GM21390 (cell line): Measurements from ENCODE around the gene CTNNA1.
A peak's percentile ranks its signal among the peaks of the same experiment; 100 is the strongest.

Source experiments
- ATAC-seq: cut with Tn5 transposase; IDR thresholded peaks from one replicate; pipeline ENCODE4 v1.9.1; 2021; ENCODE audit not compliant: unreplicated experiment

CTNNA1 gene

GRCh38 chr5:138946241-138946623, 193.0 kb downstream of the CTNNA1 start:
- no peak for ATAC-seq

DNA sequence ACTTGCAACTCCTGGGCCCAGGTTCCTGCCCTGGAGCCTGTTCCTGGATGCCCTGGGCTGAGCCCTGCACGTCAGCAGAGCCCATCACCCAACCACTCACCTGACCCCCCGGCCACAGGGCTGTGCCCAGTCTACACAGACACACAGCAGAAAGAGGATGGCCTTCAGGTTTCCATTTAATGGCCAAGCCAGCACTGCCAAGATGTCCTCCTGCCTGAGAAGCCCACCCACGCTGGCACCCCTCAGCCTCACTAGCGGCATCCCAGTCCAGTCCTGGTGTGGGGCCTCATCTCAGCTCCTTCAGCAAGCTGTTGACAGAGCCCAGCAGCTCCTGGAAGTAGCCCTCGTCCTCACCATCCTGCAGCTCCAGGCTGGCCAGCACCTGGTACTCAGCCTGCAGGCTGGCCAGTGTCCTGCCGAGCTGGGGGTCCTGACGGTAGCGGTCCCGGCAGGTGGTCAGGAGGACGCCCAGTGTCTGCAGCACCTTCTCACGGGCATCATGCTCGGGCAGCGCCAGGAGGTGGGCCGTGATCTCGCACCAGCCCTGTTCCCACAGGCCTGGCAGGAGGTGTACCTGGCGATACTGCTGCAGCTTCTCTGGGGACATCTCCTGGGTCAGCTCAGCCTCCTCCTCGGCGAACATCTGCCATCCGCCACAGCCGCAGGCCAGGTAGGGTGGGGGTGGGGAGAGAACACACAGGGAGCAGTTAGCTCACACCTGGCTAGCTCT, 193.8 kb downstream of the CTNNA1 start:
- ATAC-seq, result no peak

DNA sequence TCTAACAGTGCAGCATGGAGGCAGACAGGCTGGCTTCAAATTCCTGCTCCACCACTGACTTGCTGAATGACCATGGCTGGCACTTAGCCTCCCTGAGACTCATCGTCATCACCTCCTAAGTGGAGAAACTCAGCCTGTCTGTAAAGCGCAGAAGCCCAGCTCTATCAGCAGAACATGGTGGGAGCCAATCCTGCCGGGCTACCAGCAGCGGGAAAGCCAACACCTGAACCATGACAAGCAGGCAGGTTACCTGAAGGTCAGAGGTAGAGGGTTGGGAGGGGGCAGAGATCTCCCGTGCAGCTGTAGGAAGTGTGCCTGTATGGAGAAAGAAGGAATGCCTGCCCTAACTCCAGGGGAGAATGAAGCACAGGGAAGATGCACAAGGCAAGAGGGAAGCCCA, 194.6 kb downstream of the CTNNA1 start:
- no peak for ATAC-seq

DNA sequence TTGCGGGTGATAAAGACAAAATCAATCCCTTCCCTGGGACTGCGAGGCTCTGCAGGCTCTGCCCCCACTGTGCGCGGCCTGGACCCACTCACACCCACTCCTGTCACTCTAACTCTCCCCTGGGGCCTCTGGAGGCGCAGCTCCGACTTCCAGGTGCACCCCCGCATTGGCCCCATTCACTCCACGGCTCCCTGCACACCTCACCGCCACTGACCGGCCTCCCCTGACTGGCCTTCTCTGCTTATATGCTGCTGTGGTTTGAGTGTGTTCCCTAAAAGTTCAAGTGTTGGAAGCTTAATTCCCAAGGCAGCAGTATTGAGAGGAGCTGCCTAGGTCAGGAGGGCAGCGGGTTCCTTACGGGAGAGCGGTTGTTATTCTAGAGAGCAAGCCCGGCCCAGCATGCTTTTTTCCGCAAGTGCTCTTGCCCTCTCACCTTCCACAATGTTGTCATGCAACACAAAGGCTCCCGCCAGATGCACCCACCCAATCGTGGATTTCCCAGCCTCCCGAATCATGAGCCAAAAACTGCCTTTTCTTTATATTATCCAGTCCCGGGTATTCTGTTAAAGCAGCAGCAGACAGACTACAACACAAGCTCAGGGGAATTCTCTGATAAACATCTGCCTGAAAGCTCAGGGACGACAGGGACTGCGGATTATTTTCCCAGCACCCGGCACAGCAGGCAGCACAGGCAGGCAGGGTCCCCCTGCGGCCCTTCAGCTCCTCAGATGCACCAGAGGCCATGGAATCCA, 195.4 kb downstream of the CTNNA1 start:
- ATAC-seq, result no peak

GRCh38 chr5:138949223-138949574, 196.0 kb downstream of the CTNNA1 start:
- ATAC-seq, result no peak

GRCh38 chr5:138949988-138950387, 196.8 kb downstream of the CTNNA1 start:
- no peak for ATAC-seq

DNA sequence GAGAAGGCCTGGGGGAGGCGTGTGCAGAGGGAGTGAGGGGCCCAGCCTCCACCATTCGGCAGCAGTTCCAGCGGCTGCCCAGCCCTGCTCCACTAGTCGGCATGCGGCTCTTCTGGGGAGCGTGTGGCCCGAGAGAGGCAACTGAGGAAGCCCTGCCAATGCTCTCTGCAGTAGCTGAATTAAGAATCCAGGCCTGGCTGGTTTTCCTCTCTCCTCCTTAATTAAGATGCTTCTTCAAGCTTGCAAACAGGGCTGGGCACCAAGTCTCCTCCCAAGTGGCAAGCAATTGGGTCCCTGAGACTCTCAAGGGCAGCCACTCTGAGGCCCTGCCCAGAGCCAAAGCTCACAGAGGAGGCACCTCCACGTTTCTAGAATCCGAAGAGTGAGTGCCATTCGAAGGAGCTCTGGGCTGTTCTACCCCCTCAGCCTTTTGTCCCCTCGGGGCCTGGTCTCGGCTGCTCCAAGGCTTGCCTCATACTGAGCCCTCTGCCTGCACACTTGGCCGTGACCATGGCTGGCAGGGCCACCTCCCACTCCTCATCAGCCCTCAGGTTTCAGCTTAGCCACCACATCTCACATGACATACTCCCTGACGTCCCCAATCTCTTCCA, 197.3 kb downstream of the CTNNA1 start:
- ATAC-seq, result no peak

- ATAC-seq, result no peak
These were observed 198.1 kb downstream of the CTNNA1 start for GRCh38 chr5:138951091-138951985.

- ATAC-seq, result no peak
These were observed 198.9 kb downstream of the CTNNA1 start for GRCh38 chr5:138951986-138952735.

- ATAC-seq, result peak; percentile 13
These were observed 199.7 kb downstream of the CTNNA1 start for GRCh38 chr5:138952962-138953361.

GRCh38 chr5:138953387-138954256, 200.4 kb downstream of the CTNNA1 start:
- ATAC-seq, result peak; percentile 91

DNA sequence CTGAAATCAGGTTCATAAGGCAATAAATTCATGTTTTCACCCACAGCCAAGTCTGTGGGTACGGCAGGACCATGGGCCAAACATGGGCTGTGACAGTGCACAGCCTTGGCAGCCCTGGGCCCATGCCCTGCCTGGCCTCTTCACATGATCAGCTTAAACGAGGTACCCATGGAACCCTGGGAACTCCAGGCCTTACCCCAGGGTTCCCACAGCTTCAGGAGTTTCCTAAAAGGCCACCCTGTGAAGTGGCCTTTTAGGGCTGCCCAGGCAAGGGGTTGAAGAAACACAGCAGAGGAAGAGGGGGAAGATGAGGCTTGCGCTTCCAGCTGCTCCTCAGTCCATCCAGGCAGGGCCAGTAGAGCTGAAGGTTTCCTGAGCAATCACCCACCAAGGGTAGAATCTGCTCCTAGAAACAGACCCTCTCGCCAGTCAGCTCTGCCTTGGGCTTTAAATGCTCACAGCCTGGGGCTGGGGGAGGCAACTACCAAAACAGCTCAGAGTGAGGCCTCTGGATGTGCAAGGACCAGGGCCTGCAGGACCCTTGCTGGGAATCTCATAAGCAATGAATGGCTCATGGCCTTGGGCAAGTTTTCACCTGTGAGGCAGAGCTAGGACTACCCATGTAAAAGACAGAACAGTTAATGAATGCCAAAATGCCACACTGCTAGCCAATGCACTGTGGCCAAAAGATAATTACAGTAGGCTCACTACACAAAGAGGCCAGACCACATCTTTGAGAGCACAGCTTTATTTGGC, 201.2 kb downstream of the CTNNA1 start:
- ATAC-seq, result no peak

DNA sequence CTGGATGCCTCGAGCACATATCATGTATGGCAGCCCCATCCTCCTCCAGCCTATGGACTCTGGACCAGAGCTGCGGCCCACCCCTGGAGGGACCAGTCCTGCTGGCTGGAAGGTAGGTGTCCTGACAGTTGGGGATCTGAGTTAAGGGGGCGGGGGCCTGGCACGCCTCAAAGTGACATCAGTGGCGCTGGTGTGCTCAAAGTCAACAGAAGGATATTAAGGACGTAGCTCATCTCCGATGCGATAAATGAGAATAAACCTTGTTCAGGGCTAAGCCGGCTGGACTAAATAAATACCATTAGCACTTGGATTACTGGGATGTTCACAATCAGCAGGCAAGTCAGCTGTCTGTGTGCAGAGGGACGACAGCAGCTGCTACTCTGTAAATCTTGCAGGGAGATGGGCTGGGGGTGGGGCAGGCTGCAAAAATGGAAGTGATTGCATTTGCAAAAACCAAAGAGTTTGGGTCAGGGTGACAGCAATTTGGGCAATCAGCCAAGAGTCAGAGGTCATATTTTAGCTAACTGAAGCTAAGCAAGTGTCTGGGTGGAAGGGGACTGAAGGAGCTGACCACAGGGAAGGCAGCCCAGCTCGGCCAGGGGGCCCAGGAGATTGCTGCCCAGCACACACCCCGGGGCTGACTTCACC, 201.9 kb downstream of the CTNNA1 start:
- no peak for ATAC-seq

GRCh38 chr5:138955671-138956295, 202.6 kb downstream of the CTNNA1 start:
- ATAC-seq, result no peak

GRCh38 chr5:138956801-138957200, 203.6 kb downstream of the CTNNA1 start:
- no peak for ATAC-seq

DNA sequence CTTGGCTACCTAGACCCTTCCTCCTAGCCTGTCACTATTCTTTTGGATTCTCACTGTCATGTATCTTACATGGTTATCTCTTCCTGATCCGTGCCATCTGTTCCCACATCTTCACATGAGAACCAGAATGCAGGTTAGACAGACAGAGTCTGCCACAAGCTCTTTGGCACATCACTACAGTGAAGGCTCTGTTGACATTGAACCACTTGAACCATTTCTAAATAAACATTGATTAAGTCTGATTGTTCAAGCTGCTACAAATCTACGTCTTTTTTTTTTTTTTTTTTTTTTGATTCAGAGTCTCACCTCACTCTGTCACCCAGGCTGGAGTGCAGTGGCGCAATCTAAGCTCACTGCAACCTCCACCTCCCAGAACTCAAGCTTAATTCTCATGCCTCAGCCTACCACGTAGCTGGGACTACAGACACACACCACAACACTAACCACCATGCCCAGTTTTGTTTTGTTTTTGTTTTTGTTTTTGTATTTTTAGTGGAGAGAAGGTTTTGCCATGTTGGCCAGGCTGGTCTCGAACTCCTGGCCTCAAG, 207.0 kb downstream of the CTNNA1 start:
- no peak for ATAC-seq

- ATAC-seq, result no peak
These were observed 208.0 kb downstream of the CTNNA1 start for GRCh38 chr5:138961221-138961620.

DNA sequence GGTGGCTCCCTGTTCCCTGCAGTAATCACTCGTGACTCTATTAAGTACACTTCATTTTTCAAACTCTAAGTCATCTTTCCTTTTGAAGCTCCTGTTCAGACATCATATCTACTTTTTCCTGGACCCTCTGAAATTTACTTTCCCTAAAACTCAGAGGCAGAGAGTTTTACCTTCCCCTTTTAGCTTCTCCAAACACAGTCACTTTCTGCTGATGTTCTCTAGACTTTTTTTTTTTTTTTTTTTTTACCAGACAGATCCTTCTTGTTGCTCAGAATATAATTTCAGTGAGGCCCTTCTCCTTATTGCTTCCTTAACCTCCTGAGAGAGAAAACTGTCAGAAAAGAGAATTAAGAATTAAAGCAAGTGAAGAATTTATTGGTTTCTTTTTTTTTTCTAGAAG, 208.5 kb downstream of the CTNNA1 start:
- ATAC-seq, result no peak
